GM21526 (cell line): ENCODE results near the gene INS.
"Not testable (repeated sequence)": the region's sequence is repeated elsewhere in the genome, so short reads cannot be mapped to it uniquely, and the experiment has no call there.

Experiments
- ATAC-seq: cut with Tn5 transposase; IDR thresholded peaks from one replicate; pipeline ENCODE4 v1.9.1; 2021; ENCODE audit warnings: moderate library complexity; ENCODE audit not compliant: unreplicated experiment, low FRiP score

The INS gene

DNA sequence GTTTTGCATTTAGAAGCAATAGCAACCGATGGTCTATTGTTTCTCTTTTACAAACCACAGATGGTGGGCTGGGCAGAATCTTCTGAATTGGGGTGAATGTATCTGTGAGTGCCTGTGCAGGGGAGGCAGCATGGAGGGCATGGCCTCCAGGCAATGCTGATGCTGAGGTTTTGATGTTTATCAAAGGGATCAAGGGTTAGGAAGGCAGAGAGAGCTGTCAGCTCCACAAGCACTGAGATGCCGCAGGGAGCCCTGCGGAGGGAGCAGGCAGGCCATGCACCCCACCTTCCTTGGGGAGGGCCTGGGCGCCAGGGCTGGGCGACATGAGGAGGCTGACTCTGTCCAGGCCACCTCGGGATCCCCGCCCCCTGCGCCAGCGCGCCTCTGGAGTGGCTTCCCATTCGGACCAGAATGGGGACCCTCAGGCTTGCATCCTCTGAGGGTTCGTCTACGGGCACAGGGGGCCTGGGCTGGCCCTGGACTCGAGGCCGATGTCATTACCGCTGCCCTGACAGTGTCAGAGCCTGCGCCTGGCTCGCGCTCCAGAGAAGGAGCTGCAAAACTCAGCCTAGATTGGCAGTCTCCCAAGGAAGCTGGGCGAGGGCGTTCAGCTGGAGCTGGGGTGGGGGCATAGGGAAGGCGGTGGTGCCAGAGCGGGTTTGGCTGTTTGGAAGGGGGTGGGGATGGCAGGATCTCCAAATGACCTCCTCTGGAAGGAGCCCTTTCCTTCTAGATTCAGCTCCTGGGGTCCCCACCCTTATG is 24.5 kb upstream of the INS start:
- ATAC-seq = no peak

DNA sequence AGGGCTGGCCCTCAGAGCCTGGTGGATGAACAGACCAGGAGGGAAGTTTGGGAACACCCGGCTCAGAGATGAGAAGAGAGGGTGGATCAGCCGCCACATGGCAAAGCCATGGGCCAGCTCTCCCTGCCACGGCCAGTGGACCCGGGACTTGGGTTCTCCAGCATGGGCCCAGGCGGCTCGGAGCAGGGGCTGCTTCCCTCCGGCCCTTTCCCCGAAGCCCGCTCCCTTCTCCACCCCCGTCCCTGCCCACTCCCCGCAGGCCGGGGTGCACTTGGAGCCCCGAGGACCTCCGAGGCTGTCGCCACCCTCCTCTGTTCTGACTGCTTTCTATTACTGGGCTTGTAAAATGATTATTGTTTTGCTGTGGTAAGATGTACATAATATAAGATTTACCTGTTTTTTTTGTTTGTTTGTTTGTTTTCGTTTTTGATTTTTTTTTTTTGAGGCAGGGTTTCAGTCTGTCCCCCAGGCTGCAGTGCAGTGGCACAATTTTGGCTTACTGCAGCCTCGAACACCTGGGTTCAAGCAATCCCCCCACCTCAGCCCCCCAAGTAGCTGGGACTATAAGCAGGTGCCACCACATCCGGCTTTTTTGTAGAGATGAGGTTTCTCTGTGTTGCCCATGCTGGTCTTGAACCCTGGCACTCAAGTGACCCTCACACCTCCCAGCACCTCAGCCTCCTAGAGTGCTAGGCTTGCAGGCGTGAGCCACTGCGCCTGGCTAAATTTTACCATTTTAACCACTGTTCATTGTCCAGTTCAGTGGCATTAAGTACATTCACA is 21.9 kb upstream of the INS start:
- ATAC-seq = no peak

DNA sequence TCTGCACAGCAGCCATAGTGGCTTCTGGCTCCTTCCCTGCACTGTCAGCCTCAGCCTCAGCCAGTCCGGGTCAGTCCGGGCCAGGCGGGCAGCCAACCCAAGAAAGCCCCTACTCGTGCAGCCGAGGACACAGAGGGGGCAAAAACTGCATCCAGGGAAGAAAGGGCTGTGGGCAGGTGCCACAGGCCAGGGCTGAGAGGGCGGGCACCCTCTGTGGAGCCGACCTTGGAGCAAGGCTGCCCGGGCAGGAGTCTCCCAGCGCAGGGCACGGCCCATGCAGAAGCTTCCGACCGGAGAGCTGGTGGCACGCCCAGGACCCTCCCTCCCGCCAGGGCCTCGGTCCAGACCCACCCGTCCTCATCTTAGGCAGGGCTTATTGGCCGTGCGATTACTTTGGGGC is 21.1 kb upstream of the INS start:
- ATAC-seq = no peak

DNA sequence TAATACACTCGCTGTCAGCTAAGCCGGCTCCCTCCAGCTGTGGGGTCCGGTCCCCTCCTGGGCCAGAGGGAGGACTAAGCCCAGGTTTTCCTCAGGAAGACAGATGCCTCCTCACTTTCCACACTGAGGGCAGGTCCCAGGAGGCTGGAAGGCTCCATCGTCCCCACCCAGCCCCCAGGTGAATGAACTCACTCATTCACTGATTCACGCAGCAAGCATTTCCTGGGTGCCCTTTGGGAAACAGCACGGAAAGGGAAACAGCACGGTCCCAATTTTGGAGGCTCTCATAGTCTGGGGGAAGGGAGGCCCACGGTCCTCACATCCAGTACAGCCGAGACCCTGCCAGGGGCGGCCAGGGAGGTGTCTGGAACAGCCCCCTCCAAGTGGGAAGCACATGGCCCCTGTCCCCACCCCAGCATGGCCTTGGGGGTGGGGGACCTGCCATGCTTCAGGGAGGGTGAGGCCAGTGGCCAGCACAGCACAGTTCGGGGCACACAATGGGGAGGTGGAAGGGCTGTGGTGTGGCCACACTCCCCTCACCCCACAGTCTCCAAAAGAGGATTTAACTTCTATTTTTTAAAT is 19.9 kb upstream of the INS start:
- ATAC-seq = no peak

DNA sequence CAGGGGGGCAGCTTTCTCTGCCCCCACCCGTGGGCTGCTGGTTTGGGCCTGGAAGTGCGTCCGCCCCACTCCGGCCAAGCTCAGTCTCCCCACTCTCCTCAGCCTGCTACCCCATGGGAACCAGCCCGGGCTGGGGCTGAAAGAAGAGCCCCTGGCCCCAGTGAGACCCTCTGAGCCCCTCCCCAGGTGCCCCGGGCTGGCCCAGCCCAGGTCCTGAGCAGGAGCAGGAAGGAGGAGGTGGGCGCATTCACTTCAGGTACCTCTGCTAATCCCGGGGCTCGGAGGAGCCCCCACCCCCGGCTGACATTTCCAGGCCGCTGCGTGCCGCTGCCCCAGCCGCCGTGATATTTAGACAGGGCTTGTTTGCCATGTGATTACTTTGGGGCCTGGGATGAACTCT is 19.3 kb upstream of the INS start:
- no peak for ATAC-seq

DNA sequence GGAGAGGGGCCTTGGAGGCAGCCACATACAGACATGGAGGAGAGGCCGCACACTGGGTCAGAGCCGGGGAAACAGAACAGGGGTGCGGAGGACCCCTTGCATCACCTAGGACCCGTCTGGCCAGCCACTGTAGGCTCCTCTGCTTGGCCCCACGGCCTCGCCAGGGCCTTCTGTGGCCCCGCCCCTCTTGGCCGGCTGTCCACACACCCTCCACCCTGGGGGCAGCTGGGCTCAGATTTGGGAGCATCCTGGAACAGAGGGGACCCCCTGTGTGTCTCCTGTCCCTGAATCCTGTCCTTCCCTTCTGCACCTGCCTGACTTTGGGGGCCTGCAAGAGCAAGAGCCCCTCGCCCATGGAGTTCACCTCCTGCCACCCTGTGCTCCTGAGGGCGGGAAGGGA is 18.5 kb upstream of the INS start:
- no peak for ATAC-seq

DNA sequence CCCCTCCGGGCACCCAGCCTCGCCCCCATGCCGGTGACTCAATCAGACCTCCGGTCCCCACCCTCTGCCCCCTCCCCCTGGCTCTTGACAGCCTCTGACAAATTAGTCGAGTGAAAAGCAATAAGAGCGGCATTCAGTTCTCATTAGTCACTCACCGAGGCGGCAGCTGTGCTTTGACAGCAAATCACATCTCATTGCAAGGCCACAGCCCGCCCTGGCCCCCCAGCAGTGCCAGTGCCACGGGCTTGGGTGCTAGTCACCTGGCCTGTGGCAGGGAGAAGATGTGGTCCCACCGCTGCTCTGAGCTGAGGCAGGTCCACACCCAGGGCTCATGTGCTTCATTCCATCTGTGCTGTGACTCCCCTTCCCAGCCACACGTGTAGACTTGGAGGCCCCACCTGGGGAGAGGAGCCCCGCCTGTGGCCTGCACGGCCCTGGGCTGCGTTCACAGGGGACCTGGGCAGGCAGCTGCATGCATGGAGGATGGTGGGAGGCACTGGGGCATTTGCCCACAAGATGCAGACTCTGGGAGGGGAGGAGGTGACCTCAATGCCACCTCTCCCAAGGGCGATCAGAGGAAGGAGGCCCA is 18.0 kb upstream of the INS start:
- ATAC-seq = no peak

DNA sequence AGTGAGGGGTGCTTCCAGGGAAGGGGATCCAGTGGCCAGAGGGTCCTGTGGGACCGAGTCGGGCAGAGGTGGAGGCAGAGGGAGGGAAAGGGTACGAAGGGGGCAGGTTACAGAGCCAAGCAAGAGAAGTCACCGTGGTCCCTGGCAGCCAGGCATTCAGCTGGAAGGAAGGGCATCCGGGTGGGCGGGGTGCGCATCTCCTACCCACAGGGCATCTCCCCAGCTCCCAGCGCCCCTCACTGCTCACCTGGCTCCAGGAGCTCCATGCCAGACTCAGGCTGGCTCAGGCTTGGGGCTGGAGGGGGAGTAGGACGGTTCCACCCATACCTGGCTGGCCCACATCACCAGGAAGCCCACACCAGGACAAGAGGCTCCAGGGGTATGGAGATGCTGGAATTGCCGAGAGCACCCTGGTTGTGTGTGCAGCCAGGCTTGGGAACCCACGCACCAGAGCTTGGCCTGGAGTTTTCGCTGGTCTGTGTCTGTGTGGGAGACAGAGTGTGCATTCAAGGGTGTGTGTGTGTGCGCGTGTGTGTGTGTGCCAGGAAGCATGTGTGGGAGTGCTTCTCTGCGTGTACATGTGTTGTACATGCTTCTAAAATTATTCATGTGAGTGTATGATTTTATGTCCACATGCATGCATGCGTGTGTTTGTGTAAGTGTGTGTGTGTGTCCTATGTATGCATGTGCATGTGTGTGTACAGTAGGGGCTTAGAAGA is 17.2 kb upstream of the INS start:
- not testable (repeated sequence) for ATAC-seq

DNA sequence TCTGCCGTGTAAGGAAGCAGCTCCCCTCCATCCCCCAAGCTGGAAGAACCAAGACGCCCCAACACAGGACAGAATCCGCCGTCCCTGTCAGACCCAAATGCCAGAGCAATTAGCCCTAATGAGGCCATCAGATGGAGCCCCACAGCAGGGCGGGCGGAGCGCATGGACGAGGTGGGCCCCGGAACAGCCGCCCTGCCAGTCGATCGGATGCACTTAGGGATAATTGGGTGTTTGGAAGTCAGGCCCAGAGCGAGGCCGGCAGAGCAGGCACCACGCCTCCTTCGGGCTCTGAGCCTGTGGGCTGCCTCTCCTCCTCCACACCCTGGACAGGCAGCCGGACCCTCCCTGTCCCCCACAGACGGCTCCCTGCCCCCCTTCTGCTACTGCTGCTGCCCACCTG is 16.1 kb upstream of the INS start:
- no peak for ATAC-seq

DNA sequence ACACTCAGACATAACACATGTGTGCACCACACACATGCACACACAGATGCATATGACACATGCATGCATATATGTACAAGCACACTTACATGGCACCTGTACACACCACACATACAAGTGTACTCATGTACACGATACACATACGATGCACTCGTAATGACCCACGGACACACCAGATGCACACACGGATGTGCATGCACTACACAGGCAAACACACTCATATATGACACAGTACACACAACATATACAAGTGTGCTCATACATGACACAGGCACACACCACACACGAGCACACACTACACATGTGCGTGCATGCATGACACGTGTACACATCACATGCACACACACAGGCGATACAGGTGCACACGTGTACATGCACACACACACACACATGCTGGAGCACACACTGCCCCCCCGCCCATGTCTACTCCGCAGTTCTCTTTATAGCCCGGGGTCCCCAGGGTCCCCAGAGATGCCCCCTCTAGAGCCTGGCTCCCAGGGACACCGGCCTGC is 15.4 kb upstream of the INS start:
- ATAC-seq = no peak

DNA sequence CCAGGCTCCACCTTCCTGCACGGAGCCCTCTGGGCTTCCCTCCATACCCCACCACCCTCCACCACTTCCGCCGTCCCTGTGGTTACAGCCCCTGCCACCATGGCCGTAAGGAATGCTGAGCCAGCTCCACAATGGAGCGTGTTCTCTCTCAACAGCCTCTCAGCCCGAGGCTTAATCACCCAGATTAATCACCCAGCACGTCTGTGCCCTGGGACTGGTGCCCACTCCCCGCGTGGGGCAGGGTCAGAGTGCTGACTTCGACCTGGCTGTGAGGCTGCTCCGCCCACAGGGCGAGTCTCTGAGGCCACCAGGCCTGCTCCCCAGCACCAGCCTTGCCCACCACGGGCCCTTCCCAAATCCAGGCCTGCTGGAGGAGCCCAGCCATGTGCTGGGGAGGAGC is 14.7 kb upstream of the INS start:
- no peak for ATAC-seq

DNA sequence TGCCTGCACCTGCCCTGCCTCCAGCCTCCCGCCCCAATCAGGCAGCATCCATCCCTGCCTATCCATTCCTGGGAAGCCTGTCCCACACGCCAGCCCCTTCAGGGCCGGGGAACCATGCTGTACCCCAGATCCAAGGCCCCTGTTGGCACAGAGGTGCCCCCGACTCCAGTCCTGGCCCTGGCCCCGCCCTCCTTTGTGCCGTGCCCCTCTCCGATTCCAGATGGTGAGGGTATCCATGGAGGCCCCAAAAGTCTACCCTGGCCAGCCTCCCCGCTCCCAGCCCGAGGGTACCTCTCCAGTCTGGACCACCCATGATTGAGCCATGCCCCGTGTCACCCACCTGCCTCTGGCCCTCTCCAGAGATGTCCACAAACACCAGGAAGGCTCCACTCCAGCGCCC is 13.4 kb upstream of the INS start:
- no peak for ATAC-seq

DNA sequence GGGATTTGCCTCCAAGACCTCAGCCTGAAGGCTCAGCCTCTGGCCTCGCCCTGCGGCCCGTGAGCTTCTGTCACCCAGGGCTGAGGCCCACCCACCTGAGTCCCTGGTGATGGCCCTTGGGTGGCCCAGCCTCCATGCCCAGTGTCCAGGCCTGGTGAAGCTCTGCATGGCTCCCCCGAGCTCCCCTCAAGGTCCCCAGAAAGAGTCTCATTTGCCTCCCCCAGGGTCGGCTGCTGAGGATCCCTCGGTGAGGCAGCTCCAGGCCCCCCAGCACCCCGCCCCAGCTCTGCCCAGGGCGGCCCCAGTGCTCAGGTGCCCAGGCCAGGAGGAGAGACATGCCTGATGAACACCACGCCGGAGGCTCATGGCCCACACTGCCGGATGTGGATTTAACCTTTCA is 12.8 kb upstream of the INS start:
- no peak for ATAC-seq

DNA sequence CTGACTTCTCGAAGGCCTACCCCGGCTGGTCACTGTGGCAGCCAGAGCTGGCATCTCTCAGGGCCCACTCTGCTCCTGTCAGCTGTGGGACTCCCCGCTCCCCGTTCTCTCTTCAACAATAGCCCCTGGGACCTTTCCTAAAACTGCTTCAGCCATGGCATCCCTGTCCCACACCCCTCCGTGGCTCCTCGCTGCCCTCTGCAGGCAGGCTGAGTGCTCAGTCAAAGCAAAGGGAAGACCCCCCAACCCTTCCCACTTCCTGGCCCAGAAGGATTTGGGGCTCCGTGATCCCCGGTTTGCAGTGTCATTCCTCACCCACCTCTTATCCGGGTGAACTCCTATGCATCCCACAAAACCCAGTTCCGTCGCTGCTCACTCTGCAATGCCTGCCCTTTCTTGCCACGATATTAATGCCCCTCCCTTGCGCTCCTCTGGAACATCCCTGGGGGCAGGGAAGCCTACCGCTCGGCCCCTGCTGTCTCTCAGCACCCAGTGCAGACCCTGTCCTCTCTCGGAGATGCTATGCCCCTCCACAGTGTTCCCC is 12.2 kb upstream of the INS start:
- ATAC-seq = no peak

DNA sequence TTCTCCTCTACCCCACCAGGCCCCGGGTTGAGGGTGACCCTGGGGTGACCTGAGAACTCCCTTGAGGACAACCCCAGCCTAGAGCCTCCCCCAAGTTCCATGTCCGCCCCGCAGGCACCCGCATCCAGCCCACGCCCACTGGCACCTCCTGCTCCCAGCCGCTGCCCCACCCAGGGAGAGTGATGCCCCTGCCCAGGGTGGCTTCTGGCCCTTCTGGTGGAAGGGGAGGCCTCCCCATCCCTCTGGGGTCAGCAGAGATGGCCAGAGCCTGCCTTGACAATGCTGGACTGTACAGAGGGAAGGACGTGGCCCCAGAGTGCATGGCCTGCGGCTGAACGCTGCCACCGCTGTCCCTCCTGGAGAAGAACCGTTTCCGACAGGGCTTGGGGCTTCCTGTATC is 11.7 kb upstream of the INS start:
- ATAC-seq = no peak

DNA sequence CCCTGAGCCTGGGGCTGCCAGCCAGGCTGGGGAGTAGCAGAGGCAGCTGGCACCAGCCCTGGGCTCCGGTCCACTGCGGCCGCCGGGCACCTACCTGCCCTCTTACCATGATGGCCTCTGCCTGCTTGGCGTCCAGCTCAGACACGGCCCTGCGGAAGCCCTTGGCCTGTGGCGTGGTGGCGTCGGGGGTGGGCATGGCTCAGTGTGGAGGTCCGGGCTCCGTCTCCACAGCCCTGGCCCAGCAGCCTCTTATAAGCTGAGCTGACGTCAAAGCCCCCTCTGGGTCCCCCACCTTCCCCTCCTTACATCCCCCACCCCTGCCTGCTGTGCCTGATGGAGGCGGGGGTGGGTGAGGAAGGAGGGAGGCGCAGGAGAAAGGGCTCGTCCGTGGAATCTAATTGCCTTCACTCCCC is 10.6 kb upstream of the INS start, which contains the start of gene TH:
TSS of gene TH (minus strand) at position 225 of the 413 bp plus-strand sequence. CDS start at position 196, 29 bp downstream.
- no peak for ATAC-seq

DNA sequence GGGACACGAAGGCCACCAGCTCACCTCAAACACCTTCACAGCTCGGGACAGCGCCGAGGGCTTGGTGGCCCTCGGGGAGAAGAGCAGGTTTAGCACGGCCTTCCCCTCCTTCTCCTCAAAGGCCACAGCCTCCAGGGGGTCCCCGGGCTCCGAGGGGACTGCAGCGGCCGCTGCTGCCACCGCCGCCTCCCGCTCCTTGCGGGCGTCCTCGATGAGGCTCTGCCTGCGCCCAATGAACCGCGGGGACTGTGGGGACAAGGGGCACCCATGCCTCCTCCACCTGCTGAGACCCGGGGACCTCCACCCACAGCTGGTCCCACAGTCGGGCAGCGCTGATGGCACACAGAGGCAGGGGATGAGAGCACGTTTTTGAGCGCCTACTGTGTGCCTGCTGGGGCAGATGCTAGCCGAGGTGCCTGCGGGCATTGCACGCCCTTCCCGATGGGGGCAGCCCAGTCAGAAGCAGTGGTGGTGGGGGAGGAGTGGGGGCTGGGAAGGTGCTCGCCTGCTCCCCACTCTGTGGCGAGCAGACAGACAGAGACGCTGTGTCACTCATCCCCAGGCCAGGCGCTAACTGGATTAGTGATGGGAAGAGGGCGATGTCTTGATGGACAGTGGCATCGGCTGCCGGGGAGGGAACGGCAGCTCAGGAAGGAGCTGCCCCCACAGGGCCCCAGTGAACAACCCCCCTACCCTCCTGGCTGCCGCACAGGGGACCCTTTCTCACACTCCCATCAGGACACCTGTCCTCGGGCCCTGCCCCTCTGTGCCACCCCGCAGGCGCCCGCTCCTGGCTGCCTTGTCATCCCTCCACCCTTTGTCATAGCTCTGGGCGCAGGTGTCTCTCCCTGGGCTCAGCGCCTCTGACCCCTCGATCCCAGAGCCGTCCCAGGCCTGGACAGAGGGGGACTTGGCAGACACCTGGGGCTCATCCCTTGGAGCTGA is 8.9 kb upstream of the INS start:
- no peak for ATAC-seq

DNA sequence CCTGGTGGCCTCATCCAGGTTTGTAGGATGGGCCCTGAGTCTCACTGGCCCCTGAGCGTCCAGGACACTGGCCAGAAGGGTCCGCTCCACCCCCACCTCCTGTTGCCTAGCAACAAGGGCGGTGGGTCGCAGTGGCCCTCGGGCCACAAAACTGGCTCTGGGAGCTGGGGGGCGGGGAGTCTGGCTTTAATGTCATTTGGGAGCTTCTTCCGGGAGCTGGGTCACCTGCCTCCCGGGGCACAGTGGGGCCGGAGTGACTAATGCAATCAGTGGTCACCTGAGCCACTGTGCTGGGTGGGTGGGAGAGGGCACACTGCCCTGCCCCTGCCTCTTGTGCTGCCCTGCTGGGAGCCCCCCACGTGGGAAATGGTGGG is 8.0 kb upstream of the INS start:
- ATAC-seq = no peak
